Upper lobe of right lung (tissue), 1 donor: Measurements from ENCODE around the gene SRGAP2B. TPM values are rescaled to one million over a fixed set of nuclear protein-coding genes. Genes with fewer than 3 reads are reported as not detected.
"Not testable (repeated sequence)": the region's sequence is repeated elsewhere in the genome, so short reads cannot be mapped to it uniquely, and the experiment has no call there.

ENCODE experiments used
- ATAC-seq: fragments of 200-7000 bp; cut with Tn5 transposase; one replicate; pipeline ENCODE4 v1.9.1; 2020; ENCODE audit warnings: mild to moderate bottlenecking, moderate library complexity
- DNase-seq: peaks from one replicate; pipeline ENCODE4 v3.0.0-alpha.2; 2020
- H3K27ac ChIP-seq: fragments of 200-600 bp; one replicate; pipeline ENCODE4 v1.8.0; 2022
- H3K27me3 ChIP-seq: fragments of 200-600 bp; one replicate; pipeline ENCODE4 v1.8.0; 2022; ENCODE audit warnings: mild to moderate bottlenecking
- H3K36me3 ChIP-seq: fragments of 200-600 bp; one replicate; pipeline ENCODE4 v1.8.0; 2022
- H3K4me1 ChIP-seq: fragments of 200-600 bp; one replicate; pipeline ENCODE4 v1.8.0; 2022
- H3K4me3 ChIP-seq: fragments of 200-600 bp; one replicate; pipeline ENCODE4 v1.8.0; 2022; ENCODE audit warnings: mild to moderate bottlenecking
- H3K9me3 ChIP-seq: fragments of 200-600 bp; one replicate; pipeline ENCODE4 v1.8.0; 2022
- intact Hi-C: fragments of 100-400 bp; cut with DNase I; formaldehyde crosslinking; loops from one replicate; pipeline ENCODE4 v1.11.0; 2022
- total RNA-seq: library from RNA; stranded (reverse); fragmentation: NEBNext Ultra II Directional; extraction: Animal tissue kit (Norgen Biotek cat#: 25700); gene quantifications from one replicate; pipeline ENCODE4 v1.2.1, GENCODE V29; 2021
- donor health status: DM: no; HTN: yes; CAD: no; lungs with severe emphysema.

SRGAP2B gene
- total RNA-seq, 1 donor from 2014 or later = 35.1 TPM

DNA sequence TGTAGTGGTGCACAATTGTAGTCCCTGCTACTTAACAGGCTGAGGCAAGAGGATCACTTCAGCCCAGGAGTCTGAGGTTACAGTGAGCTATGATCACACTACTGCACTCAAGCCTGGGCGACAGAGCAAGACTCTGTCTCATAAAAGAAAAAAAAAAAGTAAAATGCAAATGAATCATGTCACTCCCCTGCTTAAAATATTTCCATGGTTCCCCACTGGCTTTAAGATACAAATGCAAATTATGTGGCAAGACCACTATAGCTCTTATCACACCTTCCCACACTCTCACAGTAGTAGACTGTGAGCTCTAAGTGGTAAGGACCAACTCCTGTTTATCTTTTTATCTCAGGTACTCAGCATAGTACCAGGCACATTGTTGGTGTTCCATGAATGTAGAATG is 53.6 kb downstream of the SRGAP2B start:
- H3K4me1 ChIP-seq, ATAC-seq, intact Hi-C loops, H3K27ac ChIP-seq, H3K36me3 ChIP-seq, H3K27me3 ChIP-seq, H3K4me3 ChIP-seq, H3K9me3 ChIP-seq, DNase-seq: not testable (repeated sequence)

DNA sequence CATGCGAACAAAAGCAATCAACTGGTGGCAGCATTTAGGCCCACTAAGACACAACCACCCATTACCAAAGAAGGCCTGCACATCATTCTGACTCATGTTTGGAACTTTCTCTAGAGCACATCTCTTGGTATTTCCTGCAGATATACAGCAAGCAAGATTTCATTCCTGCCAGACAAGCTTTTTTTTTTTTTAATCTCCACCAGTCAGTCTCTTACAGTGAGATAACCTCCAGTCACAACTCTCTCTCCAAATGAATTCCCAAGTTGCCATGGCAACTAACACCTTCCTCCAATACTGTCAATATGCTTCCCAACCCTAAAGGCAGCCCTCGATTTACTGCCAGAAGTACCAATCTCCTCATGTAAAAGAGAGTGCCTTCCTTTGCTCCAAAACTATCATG is 59.1 kb downstream of the SRGAP2B start:
- intact Hi-C loops, H3K9me3 ChIP-seq, DNase-seq, H3K36me3 ChIP-seq, H3K27ac ChIP-seq, ATAC-seq, H3K4me3 ChIP-seq, H3K27me3 ChIP-seq, H3K4me1 ChIP-seq: not testable (repeated sequence)

DNA sequence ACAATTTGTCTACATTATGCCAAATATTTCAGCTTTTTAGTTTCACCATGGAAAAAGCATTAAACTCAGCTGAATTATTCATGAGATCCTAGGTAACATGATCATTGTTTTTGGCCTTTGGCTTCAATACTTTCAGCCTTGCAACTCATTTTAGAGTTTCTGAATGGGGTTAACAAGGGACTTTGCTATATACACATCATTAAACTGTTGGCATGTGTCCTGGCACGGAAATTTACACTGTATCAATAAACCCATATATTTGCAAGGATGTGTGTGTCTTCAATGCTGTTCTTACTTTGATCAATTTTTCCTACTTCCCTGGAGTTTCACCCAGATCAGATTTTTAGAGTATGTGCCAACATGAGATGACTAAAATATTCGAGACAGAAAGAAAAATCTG is 61.6 kb downstream of the SRGAP2B start:
- intact Hi-C loops = not testable (repeated sequence)

DNA sequence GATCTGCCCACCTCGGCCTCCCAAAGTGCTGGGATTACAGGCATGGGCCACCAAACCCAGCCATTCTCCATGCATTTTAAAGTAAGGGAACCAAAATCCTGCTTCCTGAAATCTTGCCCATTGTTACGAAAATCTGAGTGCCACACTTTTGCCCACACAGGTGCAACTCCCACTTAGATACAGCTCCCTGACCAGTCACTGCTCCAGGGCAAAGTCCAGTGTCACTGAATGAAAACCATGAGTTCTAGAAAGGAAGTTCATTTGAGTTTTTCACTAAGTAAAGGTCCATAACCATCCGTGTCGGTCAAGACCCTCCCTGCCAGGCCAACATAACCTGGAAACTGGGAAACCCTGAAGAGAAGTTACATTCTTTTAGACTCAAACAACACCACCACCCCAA is 67.9 kb downstream of the SRGAP2B start:
- H3K36me3 ChIP-seq, H3K4me3 ChIP-seq, H3K27me3 ChIP-seq, H3K9me3 ChIP-seq, DNase-seq, H3K27ac ChIP-seq, H3K4me1 ChIP-seq, intact Hi-C loops, ATAC-seq: not testable (repeated sequence)

More for the DNA sequence above, 61.6 kb downstream of the SRGAP2B start:
- H3K27ac ChIP-seq, H3K4me3 ChIP-seq, H3K27me3 ChIP-seq, H3K36me3 ChIP-seq, ATAC-seq, H3K4me1 ChIP-seq, DNase-seq, H3K9me3 ChIP-seq: not testable (repeated sequence)

DNA sequence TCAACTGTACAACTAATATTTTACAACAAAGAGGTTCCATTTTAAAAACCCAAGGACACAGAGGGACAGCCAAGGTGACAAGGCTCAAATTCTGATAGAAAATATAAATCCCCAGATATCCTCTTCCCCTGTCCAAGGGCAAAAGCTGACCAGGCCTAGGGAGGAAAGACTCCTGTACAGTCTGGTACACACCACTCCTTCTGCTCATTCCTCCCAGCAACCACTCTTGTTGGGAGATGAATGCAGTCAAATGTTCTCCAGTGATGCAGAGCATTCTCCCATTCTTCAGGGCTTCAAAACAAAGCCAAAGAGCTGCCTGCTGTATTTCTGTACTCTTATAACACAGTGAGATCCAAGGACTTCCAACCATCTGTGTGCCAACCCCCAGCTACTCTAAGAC is 69.8 kb downstream of the SRGAP2B start:
- H3K4me1 ChIP-seq, H3K9me3 ChIP-seq, H3K27ac ChIP-seq, intact Hi-C loops, H3K36me3 ChIP-seq, H3K27me3 ChIP-seq, H3K4me3 ChIP-seq, ATAC-seq, DNase-seq: not testable (repeated sequence)

DNA sequence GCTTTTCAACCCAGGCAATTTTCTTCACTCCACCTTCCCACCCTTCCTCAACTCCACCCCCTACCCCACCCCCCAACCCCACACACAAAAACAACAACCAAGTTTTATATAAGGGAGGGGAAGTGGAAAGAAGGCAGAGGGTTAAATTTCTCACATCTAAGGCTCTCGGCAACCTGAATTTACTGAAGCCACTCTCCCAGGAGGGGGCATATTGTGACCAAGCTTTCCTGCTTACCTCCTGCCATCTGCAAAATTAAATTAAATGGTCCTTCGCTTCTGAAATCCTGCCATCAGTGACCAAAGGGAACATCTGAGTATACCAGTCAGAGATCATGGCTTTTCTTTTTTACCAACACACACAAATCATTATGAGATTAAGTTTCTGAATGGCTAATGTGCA is 72.9 kb downstream of the SRGAP2B start:
- H3K27me3 ChIP-seq, H3K4me1 ChIP-seq, intact Hi-C loops, H3K27ac ChIP-seq, DNase-seq, ATAC-seq, H3K36me3 ChIP-seq, H3K4me3 ChIP-seq, H3K9me3 ChIP-seq: not testable (repeated sequence)

DNA sequence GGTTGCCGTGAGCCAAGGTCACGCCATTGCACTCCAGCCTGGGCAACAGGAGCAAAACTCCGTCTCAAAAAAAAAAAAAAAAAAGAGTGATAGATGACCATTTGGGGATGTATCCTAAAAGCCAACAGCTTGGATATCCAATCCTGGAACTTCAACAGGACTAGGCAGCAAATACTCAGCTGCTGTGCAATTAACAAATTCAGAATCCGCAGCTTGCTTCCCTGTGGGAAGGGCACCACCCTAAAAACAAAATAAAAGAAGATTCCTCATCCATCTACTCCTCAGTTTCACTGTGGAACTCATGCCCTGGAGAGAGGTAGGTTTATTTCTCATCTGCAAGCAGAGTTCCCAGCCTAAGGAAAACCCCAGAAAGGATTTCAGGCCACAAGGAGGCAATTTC is 73.4 kb downstream of the SRGAP2B start:
- H3K27me3 ChIP-seq, H3K27ac ChIP-seq, H3K4me1 ChIP-seq, intact Hi-C loops, ATAC-seq, DNase-seq, H3K36me3 ChIP-seq, H3K4me3 ChIP-seq, H3K9me3 ChIP-seq: not testable (repeated sequence)

DNA sequence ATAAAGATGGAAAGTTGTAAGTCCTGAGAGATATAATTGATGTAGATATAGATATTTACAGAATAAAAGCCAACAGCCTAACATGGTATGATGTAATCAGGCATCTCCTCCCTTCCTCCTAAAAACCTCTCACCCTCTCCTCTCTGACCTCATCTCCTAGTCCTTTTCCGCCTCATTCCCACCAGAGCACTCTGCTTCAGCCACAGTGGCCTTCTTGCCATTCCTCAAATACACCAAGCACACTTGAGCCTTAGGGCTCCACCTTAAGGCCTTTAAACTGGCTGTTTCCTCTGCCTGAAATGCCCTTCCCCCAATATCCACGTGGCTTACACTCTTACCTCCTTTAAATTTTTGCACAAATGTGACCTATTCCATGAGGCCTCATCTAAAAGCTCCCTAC is 75.4 kb downstream of the SRGAP2B start:
- H3K27ac ChIP-seq, H3K9me3 ChIP-seq, H3K27me3 ChIP-seq, H3K4me3 ChIP-seq, H3K4me1 ChIP-seq, DNase-seq, intact Hi-C loops, H3K36me3 ChIP-seq: not testable (repeated sequence)
- peak; percentile 90 for ATAC-seq

DNA sequence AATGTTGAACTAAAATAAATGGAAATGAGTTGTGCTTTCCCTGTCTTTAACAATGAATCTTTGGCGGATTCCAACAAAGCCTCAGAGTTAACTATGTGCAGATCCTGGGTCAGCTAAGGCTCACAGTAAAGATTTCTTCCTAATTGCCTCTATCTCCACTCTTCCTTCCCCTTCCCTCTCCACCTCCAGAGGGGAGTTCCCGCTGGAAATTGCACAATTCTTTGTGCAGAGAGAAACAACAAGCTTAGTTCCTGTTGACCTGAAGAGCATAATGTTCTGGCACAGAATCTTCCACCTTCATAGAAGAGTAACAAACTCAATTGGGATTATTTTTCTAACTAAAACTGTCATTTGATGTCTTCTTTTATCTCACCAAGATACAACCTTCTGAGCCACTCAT is 77.4 kb downstream of the SRGAP2B start:
- H3K4me1 ChIP-seq, intact Hi-C loops, H3K27me3 ChIP-seq, H3K4me3 ChIP-seq, H3K36me3 ChIP-seq, DNase-seq, H3K9me3 ChIP-seq, H3K27ac ChIP-seq: not testable (repeated sequence)
- peak; percentile 81 for ATAC-seq

DNA sequence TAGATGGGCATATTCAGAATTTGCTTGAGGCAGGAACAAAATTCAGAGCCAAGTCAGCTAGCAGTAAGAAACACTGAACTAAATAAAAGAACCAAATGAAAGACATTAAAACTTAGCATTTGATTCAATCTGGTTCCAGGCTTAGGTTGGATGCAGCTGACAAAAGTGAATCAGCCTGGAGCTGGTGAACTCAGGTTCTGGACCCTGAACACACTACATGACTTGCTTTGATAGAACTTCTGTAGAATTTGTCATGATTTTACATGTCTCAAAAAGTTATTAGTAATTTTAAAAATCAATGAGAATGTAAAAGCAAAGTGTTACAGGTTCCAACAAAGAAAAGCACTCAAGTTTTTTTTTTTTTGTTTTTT is 78.7 kb downstream of the SRGAP2B start:
- H3K9me3 ChIP-seq, H3K27ac ChIP-seq, H3K4me1 ChIP-seq, ATAC-seq, DNase-seq, intact Hi-C loops, H3K36me3 ChIP-seq, H3K27me3 ChIP-seq, H3K4me3 ChIP-seq: not testable (repeated sequence)

DNA sequence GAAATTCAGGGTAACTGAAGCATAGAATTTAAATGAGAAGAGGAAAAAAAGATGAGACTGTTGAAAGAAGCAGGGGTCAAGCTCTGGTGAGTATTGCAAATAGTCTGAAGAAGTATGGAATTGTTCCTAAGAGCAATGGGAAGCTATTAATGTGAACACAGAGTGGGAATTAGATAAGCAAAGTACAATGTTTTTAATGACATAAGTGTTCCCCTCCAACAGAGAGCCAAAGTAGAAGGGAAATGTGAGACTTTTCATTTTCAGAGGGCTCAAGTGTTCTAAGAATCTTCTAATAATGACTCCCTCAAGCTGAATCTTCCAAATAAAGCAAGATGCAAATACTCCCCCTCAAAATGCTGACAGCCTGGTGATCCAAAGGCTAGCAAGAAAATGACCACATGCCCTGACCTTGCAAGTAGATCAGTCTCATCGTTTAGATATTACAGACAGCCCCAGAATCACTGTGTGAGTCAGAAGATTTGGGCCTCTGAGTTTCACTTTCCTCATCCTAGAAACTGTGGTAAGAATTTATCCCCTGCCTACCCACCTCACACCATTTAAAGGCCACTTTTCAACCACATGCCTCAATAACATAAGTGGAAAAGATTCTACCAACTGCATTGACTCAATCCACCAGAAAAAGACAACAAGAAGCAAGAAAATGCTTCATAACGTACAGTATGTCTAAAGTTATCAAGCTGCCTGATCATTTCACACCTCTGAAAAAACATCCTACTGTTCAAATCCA is 79.2 kb downstream of the SRGAP2B start:
- H3K27ac ChIP-seq, H3K9me3 ChIP-seq, DNase-seq, H3K4me3 ChIP-seq, H3K36me3 ChIP-seq, H3K27me3 ChIP-seq, H3K4me1 ChIP-seq, intact Hi-C loops: not testable (repeated sequence)
- ATAC-seq = peak; percentile 67

DNA sequence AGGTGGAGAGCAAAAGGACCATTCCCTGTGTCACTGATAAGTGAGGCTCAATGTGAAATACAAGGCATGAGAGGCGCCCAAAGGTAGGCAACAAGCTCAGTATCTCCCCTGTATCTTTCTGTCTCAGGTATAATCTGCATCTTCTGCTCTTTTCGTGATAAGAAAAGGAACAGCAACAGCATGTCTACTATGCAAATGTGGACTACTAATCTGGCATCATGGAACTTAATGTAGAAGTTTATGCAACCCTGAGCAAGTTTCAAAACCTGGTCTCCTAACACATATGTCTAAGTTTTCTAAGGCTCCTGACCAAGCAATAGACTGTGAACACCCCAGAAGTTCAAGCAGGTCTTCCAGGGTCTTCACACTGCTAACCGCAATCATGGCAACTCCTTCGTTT is 81.8 kb downstream of the SRGAP2B start:
- intact Hi-C loops, DNase-seq, H3K4me3 ChIP-seq, ATAC-seq, H3K4me1 ChIP-seq, H3K27me3 ChIP-seq, H3K9me3 ChIP-seq, H3K36me3 ChIP-seq, H3K27ac ChIP-seq: not testable (repeated sequence)

DNA sequence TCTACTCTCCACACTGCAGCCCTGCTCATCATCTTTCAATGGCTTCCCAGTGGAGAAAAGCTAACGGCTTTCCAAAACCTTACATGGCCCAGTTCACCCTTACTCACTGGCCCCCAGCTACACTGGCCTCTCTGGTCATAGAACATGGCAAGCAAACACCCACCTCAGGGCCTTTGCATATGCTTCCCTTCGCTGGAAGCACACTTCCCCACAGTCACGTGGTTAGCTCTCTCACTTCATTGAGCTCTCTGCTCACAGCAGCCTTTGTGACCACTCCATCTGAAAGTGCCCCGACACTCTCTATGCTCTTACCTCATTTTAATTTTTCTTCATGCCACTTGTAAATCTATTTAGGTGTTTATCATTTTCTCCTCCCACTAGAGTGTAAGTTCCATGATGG is 83.3 kb downstream of the SRGAP2B start:
- H3K4me1 ChIP-seq, intact Hi-C loops, H3K4me3 ChIP-seq, H3K27me3 ChIP-seq, ATAC-seq, H3K9me3 ChIP-seq, H3K27ac ChIP-seq, H3K36me3 ChIP-seq: not testable (repeated sequence)
- peak; percentile 40 for DNase-seq

DNA sequence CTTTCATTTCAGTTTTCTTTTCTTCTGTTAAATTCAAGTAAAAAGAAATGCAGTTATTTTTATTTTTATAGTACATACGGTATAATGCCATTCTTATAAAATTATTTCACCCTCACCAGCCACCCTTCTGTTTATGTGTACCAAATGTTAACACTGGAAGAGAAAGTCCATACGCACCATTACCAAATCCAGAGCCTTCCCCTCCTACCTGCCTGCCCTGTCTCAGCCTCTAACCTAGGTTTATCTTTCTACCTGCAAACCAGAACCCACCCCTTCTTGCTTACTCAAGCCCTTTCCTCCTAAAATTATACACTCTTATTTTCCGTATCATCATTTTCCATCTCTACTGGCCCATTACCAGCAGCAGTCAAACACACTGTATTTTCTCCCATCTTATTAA is 84.5 kb downstream of the SRGAP2B start:
- intact Hi-C loops, H3K27me3 ChIP-seq, H3K27ac ChIP-seq, ATAC-seq, H3K4me3 ChIP-seq, H3K36me3 ChIP-seq, H3K4me1 ChIP-seq, DNase-seq, H3K9me3 ChIP-seq: not testable (repeated sequence)

DNA sequence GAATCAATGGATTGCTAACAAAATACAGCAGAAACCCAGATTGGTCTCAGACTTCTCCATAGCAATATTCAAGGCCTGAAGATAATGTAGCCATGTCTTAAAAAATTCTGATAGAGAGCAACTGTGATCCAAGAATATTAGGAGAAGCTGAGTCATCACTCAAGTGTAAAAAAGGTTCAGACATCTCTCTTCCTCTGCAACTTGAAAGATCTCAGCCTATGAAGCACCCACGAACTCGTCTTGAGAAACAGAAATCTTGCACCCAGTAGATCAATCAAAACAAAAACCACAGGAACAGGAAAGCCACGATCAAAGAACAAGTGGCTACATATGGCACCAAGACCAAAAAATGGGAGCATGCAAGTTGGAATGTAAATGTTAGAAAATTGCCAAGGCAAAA is 85.2 kb downstream of the SRGAP2B start:
- peak; percentile 53 for ATAC-seq
- H3K27me3 ChIP-seq, DNase-seq, H3K27ac ChIP-seq, H3K4me1 ChIP-seq, H3K36me3 ChIP-seq, intact Hi-C loops, H3K4me3 ChIP-seq, H3K9me3 ChIP-seq: not testable (repeated sequence)
